ENCODE results near the gene PABPC1L.

The PABPC1L gene

DNA sequence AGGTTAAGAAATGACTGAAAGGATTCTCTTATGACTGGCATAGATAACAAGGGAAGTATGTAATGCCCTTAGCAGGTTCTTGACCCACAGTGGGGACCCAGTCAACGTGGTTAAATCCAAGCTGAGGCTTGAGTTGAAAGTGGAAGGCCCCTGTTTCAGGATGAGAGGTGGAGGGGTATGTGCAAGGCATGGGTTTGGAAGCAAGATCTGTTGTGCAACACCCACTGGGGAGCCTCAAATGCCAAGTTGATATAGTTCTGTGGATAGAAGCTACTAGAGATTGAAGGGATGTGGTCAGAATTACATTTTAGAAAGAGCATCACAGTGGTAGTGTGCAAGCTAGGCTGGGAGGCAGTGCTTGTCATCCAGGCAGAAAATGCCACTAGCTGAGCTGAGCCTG lies 5.1 kb downstream of the PABPC1L start:
- no peak overlapping the region for H3K4me3 ChIP-seq (replicated peaks; ENCODE audit: low read depth, low read length)
- TF ChIP-seq, protein P1, sequence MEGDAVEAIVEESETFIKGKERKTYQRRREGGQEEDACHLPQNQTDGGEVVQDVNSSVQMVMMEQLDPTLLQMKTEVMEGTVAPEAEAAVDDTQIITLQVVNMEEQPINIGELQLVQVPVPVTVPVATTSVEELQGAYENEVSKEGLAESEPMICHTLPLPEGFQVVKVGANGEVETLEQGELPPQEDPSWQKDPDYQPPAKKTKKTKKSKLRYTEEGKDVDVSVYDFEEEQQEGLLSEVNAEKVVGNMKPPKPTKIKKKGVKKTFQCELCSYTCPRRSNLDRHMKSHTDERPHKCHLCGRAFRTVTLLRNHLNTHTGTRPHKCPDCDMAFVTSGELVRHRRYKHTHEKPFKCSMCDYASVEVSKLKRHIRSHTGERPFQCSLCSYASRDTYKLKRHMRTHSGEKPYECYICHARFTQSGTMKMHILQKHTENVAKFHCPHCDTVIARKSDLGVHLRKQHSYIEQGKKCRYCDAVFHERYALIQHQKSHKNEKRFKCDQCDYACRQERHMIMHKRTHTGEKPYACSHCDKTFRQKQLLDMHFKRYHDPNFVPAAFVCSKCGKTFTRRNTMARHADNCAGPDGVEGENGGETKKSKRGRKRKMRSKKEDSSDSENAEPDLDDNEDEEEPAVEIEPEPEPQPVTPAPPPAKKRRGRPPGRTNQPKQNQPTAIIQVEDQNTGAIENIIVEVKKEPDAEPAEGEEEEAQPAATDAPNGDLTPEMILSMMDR (IDR thresholded peaks at IDR 0.05; ENCODE audit: low read length, missing control alignments): no peak
- DNase-seq (ENCODE audit: low read depth): no peak

- no peak for DNase-seq (ENCODE audit: low read depth)
- TF ChIP-seq, protein P1 (IDR thresholded peaks at IDR 0.05; ENCODE audit: low read length, missing control alignments): no peak
- H3K4me3 ChIP-seq (replicated peaks; ENCODE audit: low read depth, low read length): no peak overlapping the region
Measured at GRCh38 chr20:44916586-44916985, 6.7 kb downstream of the PABPC1L start.

- TF ChIP-seq, protein P1 (IDR thresholded peaks at IDR 0.05; ENCODE audit: low read length, missing control alignments): no peak
- DNase-seq (ENCODE audit: low read depth): no peak
- H3K4me3 ChIP-seq (replicated peaks; ENCODE audit: low read depth, low read length): no peak overlapping the region
Measured at GRCh38 chr20:44917399-44917798, 7.5 kb downstream of the PABPC1L start.

DNA sequence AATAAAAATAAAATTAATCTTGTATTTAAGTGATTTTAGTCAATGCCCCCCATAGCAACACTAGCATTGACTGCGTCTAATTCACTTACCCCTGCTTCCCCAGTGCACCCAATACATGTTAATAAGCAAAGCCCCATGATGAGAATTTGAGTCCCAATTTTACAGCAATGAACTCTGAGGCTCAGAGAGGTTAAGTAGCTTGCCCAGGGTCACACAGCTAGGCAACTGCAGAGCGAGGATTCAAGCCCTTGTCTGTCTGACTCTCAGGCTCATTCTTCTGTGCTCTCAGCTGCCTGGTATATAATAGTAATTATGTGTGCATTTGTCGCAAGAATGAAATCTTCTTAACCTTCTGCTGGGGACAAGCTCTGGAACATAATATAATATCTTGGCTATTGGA lies 8.5 kb downstream of the PABPC1L start:
- no peak overlapping the region for H3K4me3 ChIP-seq (replicated peaks; ENCODE audit: low read depth, low read length)
- no peak for DNase-seq (ENCODE audit: low read depth)
- TF ChIP-seq, protein P1 (IDR thresholded peaks at IDR 0.05; ENCODE audit: low read length, missing control alignments): no peak

- no peak for DNase-seq (ENCODE audit: low read depth)
- H3K4me3 ChIP-seq (replicated peaks; ENCODE audit: low read depth, low read length): no peak overlapping the region
- TF ChIP-seq, protein P1 (IDR thresholded peaks at IDR 0.05; ENCODE audit: low read length, missing control alignments): no peak
Measured at GRCh38 chr20:44918761-44919160, 8.9 kb downstream of the PABPC1L start.

GRCh38 chr20:44921447-44921846 lies 11.6 kb downstream of the PABPC1L start:
- no peak overlapping the region for H3K4me3 ChIP-seq (replicated peaks; ENCODE audit: low read depth, low read length)
- TF ChIP-seq, protein P1 (IDR thresholded peaks at IDR 0.05; ENCODE audit: low read length, missing control alignments): no peak
- no peak for DNase-seq (ENCODE audit: low read depth)

DNA sequence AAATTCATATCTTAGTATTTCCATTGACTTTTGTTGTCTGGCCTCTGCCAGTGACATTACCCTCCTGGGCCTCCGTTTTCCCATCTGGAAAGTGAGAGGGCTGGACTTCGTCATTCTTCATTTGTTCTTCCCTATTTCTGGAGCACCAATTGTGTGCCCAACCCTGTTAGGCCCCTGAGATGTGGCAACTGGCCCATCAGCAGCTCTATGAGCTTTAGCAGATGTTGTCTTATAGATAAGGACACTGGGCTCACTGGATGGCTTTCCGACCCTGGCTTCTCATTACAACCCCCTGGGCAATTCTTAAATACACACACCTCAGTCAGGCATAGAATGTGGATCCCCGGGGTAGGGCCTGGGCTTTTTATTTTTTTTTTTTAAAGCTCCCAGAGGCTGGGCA lies 14.7 kb downstream of the PABPC1L start:
- H3K4me3 ChIP-seq (replicated peaks; ENCODE audit: low read depth, low read length): no peak overlapping the region
- TF ChIP-seq, protein P1 (IDR thresholded peaks at IDR 0.05; ENCODE audit: low read length, missing control alignments): no peak
- DNase-seq (ENCODE audit: low read depth): peak; percentile 20

All from fibroblast of pulmonary artery (primary cell).